ENCODE data around the gene TPP1. TPM values are rescaled to one million over a fixed set of nuclear protein-coding genes. Genes with fewer than 3 reads are reported as not detected.

The TPP1 gene
- total and polyA plus RNA-seq, 10 of the 15 experiments (the other 5 are each of a cell fraction or from before 2014, with no cell fraction given) = 7.5 to 64.6 (median 38.3) TPM

- FAIRE-seq = no peak
- peaks cover 21% of the 10 kb centered on the region for H3K4me1 ChIP-seq (ENCODE audit: control insufficient read depth, insufficient read depth, low read length)
- no peak for ATAC-seq
- 43% methylated on average over 7 of the region's 7 CpGs for WGBS (ENCODE audit: insufficient coverage, insufficient replicate concordance, low lambda C conversion rate, missing lambda C conversion rate)
- H2AFZ ChIP-seq (ENCODE audit: control insufficient read depth, low read depth, low read length) = no peak overlapping the region
- H3K36me3 ChIP-seq (ENCODE audit: control insufficient read depth in 2 of 2, insufficient read depth in 2 of 2, low read length in 1 of 2) = no peaks in the 10 kb centered on the region
- RAD21 ChIA-PET (ENCODE audit: unreplicated experiment) = no interaction called here
- SMC1A ChIA-PET (ENCODE audit: uncharacterized antibody, unreplicated experiment) = interaction anchor here (0.8 to 1.6 kb wide), 4 partner anchors 11 to 30 kb away, joined by 3 to 6 read pairs (median 3); partner anchors contain the start of gene TAF10
- no TSS peak for BruUV-seq (replicated peaks)
- H4K20me1 ChIP-seq (ENCODE audit: control insufficient read depth, insufficient read depth) = no peaks in the 10 kb centered on the region
- no peak overlapping the region for H3K4me3 ChIP-seq
- no peak overlapping the region for H3K9ac ChIP-seq (ENCODE audit: control insufficient read depth, insufficient read depth, low read length)
- no peak overlapping the region for H3K27ac ChIP-seq (ENCODE audit: control insufficient read depth, insufficient read depth)
- CTCF ChIA-PET = interaction anchor here (1.6 kb wide), 1 partner anchor 25 kb away, joined by 4 read pairs; no protein-coding TSS in a partner anchor
- intact Hi-C loops (cut with micrococcal nuclease; ENCODE audit: unreplicated experiment) (no loop called here), in situ Hi-C loops (cut with MboI) (no loop called here)
- POLR2A ChIA-PET = interaction anchor here (1.3 kb wide), 1 partner anchor 24 kb away, joined by 4 read pairs; the partner anchor contains the start of gene TPP1
- H3K4me2 ChIP-seq (ENCODE audit: control insufficient read depth, insufficient read depth) = no peak overlapping the region
- no peaks in the 10 kb centered on the region for H3K79me2 ChIP-seq (ENCODE audit: control insufficient read depth, insufficient read depth, low read length)
- no peaks in the 10 kb centered on the region for H3K27me3 ChIP-seq (replicated peaks in 1 of 2; ENCODE audit: control insufficient read depth in 2 of 2, insufficient read depth in 2 of 2, low read length in 1 of 2)
- DNase-seq (ENCODE audit: low read depth, low spot score) = no peak
- H3K9me3 ChIP-seq (replicated peaks; ENCODE audit: control insufficient read depth, insufficient read depth, low read length) = no peaks in the 10 kb centered on the region
- no peak for TF ChIP-seq MLLT1 (IDR thresholded peaks at IDR 0.05)
- no peak for TF ChIP-seq POU2F2 (IDR thresholded peaks at IDR 0.05; ENCODE audit: borderline replicate concordance, low read depth, low read length)
- TF ChIP-seq PML (IDR thresholded peaks at IDR 0.05; ENCODE audit: low read length) = no peak
- no peak for TF ChIP-seq ZNF274 (IDR thresholded peaks at IDR 0.05; ENCODE audit: insufficient read depth, insufficient read length)
- no peak for TF ChIP-seq E2F8 (IDR thresholded peaks at IDR 0.05; ENCODE audit: low read depth, partially characterized antibody)
- no peak for TF ChIP-seq IKZF1 (conservative IDR thresholded peaks at IDR 0.05)
- no peak for TF ChIP-seq YBX1 (IDR thresholded peaks at IDR 0.05)
- no peak for TF ChIP-seq PAX5 (IDR thresholded peaks at IDR 0.05; ENCODE audit: borderline replicate concordance, low read depth, low read length)
- TF ChIP-seq SIN3A (IDR thresholded peaks at IDR 0.05; ENCODE audit: low read depth, low read length) = no peak
- TF ChIP-seq BCLAF1 (IDR thresholded peaks at IDR 0.05) = no peak
- no peak for TF ChIP-seq SKIL (IDR thresholded peaks at IDR 0.05; ENCODE audit: low read depth, poor library complexity, severe bottlenecking)
- no peak for TF ChIP-seq STAT3 (IDR thresholded peaks at IDR 0.05; ENCODE audit: low read depth, low read length)
- TF ChIP-seq RB1 (IDR thresholded peaks at IDR 0.05; ENCODE audit: borderline replicate concordance) = no peak
- TF ChIP-seq SUZ12 (IDR thresholded peaks at IDR 0.05; ENCODE audit: unreplicated experiment) = no peak
- TF ChIP-seq SMC3 (IDR thresholded peaks at IDR 0.05; ENCODE audit: borderline replicate concordance, low read length) = no peak
These were observed 23.7 kb upstream of the TPP1 start for GRCh38 chr11:6642957-6643356.

Data from GM12878 (cell line).